ENCODE results near the gene JOSD1.

Gene JOSD1

DNA sequence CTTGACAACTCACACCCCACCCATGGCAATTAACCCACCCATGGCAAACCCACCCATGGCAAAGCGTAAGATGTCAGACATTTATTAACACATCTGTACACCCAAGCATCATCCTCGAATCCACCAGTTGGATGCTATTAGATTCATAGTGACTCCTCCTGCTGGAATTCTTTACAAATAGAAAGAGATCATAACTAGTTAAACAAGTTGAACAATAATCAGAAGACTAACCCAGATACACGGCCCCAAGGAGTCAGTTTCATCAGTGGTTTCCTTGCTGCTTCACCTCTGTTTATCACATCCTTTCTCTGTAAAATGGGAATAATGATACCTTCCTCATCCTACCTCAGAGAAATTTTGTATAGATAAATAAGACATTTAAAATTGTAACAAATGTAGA is 10.1 kb upstream of the JOSD1 start:
- DNase-seq = no peak

DNA sequence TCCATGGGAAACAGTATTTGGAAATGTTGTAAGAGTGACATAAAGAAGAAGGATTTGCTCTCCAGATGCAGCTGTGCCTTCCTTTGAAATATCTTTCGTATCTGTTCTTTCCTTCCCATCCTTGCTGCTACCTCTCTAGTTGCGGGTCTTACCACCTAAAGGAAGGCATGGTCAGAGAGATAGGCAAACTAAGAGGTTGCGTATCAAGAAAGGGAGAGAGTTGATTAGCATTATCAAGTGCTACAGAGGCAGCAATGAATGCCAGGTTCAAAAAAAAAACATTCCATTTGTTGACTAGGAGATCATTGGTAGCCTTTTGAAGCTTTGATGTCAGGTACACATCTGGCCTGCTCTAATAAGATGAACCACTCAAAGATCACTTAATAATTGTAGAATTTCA is 9.6 kb upstream of the JOSD1 start:
- DNase-seq = no peak

DNA sequence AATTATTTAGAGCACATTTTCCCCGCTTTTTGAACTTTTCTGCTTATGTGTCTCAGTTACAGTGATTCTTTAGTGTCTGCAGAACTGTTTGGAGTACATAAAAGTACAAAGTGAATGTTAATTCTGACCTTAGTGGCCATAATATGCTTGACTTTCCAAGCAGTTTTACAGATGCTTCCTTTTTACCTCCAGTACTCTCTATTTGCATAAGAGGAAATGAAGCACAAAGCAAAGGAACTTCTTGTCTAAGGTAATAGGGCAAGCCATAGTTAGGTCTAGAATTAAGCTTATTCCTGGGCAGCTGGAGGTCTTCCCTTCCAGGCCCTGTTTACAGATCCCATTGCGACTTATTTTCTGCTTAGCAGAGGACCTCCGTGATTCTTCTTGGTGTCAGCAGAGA is 8.6 kb upstream of the JOSD1 start:
- no peak for DNase-seq

DNA sequence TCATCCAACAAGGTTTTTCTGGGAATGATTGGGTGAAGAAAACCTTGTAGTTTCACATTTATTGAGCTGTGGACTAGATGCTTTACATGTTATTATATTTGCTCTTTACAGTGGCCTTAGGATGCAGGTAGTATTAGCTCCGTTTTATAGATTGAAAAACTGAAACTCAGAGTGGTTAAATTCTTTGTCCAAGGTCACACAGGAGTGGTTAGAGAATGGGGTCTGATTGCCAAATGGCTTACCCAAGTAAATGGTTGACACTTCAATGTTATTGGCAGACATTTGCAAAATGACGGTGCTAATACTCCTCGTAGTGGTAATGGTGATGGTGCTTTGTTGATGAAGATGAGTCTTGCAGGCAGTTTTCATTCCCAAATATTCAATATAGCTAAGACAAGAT is 7.2 kb upstream of the JOSD1 start:
- no peak for DNase-seq

DNA sequence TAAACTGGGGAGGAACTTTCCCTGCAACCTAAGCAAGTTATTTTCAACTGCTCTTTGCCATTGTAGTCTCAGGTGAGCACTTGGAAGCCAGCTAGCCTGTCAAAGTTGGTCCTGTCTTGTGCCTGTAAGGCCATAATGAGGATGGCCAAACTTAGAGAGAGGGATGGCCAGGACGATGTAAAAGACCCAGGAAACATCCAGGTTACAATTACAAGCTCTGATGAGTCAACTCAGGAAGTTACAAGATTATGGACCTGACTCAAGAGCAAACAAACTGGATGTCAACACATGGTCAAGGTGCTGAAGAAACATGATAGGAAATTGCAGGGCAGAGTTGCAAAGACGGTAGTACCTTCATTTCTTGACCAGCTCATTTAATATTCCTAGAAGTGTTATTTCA is 6.6 kb upstream of the JOSD1 start:
- DNase-seq = no peak

DNA sequence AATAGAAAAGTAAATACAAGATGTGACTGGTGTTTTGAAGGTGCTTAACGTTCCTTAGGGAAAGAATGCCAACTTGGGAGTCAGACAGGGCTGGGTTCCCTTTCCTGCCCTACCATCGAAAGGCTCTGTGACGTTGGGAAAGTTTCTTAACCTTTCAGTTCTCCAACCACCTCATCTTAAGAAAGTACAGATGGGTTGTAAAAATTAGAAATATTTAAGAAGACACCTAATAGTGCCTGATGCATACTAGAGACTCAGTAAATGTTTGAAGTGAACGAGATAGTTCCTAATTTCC is 6.1 kb upstream of the JOSD1 start:
- DNase-seq = no peak

DNA sequence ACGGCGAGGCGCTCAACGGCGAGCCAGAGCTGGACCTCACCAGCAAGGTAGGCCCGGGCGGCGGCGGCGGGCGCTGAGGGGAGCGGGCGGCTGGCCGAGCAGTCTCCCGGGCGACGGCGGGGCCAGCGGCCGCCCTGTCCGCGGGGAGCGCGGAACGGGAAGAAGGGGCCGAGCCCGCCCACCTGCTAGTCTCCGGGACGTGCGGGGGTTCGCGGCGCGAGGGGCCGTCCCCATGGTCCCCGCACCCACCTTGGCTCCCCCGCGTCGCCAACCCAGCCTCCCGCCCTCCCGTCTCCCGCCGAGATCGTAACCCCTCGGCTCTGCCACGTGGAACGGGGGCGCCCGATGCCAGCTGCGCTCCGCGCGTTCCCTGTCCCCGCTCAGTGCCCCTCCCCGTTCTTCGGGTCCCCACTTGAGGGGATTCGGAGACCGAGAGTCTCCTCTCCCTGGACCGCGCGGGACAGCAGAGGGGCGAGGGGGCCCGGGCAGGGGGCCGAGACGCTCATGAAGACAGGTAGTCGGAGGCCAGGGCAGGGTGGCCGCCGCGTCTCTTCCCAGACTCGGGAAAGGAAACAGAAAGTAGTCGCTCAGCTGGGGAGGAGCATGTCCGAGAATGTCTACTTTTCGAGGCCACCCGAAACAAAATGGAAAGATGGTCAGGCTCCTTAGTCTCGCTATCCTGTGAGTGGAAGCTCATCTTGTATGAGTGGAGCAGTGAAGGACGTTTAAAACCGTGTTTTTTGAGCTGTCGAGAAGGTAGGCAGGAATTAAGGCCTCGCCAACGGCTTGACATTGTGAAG is 5.6 kb upstream of the JOSD1 start:
- no peak for DNase-seq

DNA sequence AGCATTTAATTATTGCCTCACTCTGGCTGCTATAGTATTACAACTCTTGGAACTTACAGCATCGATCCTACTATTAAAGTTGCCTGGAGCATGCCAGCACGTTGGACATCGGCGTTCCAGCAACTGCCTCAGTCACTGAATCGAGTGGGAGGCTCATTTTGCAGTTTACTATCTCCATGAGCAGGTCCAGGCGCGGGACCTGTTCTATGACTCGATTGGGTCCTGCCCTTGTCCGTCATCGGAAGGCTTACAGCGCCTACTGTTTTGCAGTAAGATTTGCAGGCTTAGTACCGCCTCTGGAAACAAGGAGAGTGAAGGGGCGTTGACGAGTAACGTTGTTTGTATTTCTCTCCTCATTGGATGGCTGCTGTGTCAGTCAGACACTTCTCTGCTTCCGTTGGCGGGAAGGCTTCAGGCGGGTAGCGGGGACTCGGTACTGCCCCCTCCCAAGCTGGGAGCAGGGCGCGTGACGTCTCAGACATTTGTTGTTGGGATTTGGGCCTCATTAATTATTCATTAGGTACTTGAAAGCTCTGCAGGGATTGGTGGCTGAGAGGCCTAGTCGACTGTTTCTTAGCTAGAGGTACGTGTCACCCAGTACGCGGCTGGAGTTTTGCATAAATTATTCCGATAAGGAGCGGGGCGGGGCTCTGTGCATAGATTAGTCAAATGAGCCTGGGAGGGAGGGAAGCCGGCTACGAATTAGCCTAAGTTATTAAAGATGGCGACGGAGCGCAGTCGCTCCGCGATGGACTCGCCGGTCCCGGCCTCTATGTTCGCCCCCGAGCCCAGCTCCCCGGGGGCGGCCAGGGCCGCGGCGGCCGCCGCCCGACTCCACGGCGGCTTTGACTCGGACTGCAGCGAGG is 4.7 kb upstream of the JOSD1 start, which contains the start of gene GTPBP1:
Gene GTPBP1 (plus strand): TSS at position 710 of the 866 bp plus-strand sequence. CDS start 12 bp downstream, at position 722.
- DNase-seq = peak; percentile 95

DNA sequence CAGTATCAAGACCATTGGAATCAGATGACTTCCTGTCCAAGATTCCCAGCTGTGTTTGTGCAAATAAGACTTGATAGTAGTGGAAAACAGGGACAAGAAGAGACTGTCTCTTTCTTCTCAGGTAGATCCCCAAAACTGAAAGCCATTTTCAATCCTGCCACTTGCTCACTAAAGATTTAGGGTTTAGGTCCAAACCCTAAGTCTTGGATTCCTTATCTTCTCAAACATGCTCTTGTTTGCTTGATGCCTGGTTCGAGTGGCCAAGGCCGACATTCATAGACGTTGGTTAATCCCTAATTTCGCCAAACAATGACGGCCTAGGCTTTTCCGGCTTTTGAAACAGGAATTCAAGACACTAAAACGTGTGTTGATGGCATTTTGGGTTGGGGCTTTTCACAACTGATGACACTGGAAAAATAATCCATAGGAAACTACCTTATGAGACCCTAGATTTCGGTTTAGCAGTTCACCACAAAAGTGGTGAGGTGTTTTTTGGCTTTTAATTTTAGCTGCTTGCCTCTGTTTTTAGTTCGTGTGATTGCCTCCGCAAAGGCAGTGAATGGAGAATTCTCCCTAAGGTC is 4.0 kb upstream of the JOSD1 start:
- no peak for DNase-seq

DNA sequence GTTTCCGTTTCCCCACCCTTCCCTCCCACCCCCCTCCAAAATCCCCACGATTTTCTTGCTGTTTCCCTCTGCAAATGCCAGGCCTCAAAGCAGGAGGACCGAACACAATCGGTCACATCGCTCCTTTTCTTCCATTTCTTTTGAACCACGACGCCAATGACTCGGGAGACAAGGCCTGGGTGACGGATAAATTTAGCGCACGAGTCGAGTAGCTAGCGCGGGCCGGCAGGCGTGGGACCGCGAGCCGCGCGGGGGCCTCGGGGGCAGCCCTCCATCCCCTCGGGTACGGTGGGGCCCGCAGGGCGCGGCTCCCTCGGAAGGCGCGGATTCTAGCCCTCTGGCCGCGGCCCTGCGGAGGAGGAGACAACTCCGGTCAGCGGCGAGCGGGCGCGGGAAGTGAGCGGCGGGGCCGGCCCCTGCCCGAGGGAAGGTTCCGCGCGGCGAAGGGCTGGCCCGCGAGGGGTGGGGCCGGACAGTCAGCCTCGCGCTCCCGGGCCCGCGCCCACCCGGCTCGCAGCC is 414 bp downstream of the JOSD1 start:
- DNase-seq = no peak

DNA sequence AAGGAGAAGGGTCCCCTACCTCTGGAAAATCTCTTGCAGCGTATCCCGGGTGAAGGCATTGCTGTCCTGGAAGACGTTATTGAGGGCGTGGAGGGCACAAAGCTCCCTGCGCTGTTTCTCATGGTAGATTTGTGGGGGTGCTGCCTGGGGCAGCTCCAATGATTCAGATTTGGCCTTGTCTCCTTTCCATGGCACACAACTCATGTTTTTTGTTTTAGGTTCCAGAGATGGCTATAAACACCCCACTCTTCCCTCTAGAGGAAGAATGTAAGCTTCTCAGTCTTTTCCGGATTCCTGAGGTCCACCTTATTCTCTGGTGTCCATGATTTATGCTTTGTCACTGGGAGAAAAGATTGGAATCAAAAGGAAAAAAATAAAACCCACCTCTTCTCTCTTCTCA is 959 bp downstream of the JOSD1 start:
- no peak for DNase-seq

DNA sequence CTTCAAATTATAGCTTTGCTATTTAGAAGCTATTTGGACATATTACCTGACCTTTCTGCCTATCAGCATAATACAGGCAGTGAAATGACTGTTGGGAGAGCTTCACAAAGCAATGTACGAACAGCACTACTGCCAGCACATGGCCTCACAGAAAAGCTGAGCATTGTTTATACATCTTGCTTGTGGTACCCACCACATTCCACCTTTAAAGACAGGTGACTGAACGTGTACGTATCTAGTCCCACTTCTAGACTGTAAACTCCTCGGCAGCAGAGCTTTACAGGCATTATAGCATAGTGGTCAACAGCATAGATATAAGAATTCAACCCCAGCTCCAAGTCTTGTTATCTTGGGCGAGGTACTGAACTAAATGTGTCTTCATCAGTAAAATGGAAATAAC is 1.6 kb downstream of the JOSD1 start:
- no peak for DNase-seq

DNA sequence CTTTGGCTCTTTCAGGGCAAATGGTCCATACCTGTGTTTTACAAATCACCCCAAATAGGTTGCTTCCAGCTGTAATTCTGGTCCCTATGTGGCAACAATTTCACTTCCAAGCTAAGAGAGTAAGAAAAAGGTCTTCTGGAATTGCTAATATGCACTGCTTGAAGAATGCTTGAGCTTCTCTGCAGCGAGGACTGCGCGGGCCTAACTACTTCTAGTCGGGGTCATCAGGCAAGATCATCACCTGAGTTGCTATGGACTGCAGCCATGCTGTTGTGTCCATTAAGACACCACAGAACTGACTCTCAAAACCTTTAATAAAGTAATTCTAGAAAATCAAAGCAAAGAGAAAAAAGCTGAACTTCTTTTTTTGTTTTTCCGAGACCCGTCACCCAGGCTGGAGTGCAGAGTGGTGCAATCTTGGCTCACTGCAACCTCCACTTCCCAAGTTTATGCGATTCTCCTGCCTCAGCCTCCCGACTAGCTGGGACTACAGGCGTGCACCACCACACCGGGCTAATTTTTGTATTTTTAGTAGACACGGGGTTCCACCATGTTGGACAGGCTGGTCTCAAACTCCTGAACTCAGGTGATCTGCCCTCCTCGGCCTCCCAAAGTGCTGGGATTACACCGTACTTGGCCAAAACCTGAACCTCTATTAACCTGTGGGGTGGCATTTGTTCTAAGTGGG is 2.2 kb downstream of the JOSD1 start:
- DNase-seq = no peak

DNA sequence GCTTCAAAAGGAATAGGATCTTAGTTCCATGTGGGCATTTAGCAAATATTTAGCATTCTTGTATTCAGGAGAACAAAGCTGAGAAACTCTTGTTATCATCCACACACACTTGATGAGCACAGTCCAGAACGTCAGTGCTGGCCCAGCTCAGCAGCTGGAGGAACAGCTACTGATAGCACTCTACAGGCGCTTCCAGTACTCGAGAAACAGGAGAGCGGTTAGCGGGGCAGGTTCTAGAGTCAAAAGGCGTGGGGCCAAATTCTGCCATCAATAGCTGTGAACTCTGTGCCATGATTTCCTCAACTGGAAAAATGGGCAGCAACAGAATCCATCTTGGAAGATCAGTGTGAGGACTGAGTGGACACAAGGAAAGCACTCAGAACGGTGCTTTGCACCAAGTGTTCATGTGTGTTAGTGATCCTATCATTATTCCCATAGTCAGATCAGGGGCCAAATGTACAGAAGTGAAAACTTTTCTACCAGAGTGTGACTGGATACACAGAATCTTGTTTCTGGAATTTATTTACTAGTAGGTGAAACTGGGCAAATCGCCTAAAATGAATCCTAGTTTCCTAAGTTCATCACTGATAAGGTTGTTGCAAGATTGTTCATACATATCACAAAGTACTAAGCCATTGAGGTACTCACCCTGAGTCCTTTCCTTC is 3.2 kb downstream of the JOSD1 start:
- no peak for DNase-seq

DNA sequence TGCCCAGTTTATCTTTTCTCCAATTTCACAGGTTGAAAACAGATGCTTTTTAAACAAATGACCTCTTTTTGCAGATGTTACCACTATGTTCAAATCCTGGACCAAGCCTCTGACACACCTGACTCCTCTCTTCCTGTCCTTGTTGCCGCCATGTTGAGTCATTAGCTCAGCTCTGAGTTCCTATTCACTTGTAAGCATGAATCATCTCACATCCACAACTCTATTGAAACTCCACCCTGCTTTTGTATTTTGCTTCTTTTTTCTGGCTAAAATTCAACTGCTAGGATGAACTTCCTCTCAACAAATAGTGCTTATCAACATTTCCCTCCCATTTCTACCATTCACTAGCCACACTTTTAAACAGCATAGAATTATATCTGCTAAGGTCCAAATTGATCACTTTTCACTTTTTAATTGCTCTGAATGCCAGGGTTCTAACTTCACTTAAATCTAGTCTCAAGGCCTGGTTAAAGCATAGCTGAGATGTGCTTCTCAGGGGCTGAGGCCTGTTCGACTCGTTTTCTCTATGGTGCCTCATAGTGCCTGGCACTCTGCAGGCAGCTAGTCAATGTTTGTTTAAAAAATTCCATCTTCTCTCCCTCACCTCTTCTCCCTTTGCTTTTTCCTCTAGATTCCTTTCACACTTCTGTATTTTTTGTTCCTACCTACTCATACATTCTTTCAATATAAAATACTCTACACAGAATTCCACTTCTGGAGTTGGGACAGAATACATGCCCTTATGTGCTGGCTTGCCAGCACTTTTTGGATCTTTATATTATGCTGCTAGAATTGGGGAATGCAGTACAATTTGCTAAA is 3.9 kb downstream of the JOSD1 start:
- DNase-seq = no peak

DNA sequence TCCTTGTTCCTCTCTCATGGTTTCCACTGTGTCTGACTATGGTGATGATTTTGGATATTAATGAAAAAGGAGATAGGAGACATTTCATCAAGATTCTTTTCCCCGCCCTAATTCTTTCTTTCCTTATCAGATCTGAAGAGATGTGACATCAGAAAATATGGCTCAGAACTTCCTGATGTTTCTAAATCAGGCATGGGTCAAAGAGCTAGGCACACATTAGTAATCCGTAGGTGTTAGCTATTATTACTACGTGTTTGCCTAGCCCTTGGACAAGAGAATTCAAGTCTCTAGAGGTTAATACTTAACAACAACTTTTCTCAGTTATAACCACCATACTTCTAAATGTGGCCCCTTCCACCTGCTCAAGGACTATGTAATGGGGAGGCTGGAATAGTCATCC is 5.8 kb downstream of the JOSD1 start:
- DNase-seq = no peak

DNA sequence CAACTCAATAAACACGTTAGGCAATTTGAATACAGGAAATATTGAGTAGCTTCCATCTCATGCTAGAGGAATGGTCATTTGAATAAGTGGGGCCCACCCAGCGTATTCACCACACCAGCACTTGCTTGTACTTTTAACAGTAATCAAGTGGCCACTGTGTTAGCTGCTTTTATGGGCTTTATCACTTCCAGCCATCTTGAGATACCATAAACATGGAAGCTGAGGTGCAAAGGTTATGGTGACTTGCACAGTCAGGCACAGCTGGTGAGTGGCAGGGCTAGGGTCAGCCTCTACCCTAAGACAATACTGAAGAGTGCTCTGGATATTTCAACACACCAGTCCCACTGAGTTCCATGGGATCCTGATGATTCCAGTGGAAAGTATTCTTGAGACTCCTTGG is 6.7 kb downstream of the JOSD1 start:
- DNase-seq = no peak

DNA sequence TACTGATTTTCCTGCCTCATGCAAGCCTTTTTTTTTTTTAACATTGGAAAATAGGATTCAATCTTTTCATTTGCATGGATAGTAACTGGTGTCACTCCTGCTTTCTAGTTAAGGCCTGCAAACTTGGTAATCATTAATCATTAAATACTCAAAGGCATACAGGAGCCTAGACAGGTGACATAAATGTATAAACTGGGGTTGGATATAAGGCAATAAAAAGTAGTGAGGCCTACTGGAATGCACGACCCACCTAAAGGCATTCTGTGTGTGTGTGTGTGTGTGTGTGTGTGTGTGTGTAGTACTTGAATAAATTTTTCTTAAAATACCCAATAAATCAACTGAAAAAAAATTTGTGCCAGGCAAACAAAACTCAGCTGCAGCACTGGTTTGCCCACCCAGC is 11.1 kb downstream of the JOSD1 start:
- DNase-seq = no peak

DNA sequence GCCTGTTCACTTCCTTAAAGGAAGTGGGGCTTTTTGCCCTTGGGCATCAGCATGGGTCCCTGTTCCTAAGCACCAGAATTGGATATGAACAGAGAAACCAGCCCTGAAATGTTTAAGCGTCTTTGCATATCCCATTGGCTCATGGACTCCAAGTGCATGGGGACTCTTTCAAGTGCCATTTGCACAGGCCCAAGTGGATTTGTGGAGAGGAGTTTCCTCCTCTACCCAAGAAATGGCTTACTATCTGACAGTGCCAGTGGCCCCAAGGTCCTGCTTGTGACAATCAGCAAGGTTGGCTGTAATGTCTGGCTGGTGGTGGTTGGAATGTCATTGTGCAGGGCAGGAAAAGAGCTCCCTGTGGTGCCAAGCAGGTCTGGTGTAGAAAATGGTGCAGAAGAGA is 15.0 kb downstream of the JOSD1 start:
- DNase-seq = no peak

DNA sequence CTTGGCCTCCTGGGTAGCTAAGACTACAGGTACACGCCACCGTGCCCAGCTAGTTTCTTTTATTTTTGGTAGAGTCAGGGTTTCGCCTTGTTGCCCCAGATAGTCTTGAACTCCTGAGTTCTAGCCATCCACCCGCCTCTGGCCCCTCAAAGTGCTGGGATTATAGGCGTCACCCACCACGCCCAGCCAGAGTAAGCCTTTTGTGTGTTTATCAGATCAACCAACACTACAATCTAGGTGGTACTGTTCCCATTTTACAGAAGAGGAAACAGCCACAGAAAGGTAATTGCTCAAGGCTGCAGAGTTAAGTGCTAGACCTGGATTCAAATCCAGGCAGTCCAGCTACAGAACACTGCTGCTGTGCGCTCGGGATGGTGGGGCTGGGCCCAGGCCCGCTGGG is 15.8 kb downstream of the JOSD1 start:
- no peak for DNase-seq

DNA sequence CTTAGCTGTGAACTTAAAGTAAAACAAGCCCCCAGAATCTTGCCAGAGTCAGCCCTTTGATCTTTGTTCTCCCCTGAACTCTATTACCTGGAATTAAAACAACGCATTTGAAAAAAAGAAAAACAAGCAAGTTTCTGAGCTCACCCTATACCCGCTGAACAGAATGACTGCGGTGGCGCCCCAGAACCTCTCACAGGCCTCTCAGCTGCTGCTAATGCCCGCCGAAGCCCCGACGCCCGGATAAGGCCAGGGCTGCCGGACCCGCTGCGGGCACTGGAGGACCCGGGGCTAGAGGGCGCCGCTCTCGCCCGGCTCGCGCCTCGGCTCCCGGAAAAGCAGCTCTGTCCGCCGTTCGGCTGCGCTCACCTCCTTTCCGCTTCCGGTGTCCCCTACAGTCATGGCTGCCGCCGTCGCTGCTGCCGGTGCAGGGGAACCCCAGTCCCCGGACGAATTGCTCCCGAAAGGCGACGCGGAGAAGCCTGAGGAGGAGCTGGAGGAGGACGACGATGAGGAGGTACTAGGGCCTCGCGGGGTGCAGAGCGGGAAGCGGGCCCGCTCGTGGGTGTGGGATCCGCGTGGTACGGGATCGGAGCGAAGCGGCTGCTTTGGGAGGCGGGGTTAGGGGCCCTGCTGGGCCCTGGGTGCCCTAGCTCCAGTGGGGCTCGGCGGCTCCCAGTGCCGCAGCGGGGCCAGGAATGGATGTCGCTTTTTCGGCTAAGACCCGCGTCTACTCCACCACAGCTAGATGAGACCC is 19.0 kb downstream of the JOSD1 start, which contains the start of gene TOMM22:
Gene TOMM22 (plus strand): TSS at position 376 of the 754 bp plus-strand sequence. CDS start 22 bp downstream, at position 398.
- DNase-seq = peak; percentile 28
